NCI-H510A treated with DMSO at 0.1 percent for 48 hours (cell line): ENCODE results near the gene CFDP1.

ENCODE experiments used
- DNase-seq: peaks from one replicate; lab custom pipeline; 2025; lab: John Stamatoyannopoulos, UW

The CFDP1 gene

DNA sequence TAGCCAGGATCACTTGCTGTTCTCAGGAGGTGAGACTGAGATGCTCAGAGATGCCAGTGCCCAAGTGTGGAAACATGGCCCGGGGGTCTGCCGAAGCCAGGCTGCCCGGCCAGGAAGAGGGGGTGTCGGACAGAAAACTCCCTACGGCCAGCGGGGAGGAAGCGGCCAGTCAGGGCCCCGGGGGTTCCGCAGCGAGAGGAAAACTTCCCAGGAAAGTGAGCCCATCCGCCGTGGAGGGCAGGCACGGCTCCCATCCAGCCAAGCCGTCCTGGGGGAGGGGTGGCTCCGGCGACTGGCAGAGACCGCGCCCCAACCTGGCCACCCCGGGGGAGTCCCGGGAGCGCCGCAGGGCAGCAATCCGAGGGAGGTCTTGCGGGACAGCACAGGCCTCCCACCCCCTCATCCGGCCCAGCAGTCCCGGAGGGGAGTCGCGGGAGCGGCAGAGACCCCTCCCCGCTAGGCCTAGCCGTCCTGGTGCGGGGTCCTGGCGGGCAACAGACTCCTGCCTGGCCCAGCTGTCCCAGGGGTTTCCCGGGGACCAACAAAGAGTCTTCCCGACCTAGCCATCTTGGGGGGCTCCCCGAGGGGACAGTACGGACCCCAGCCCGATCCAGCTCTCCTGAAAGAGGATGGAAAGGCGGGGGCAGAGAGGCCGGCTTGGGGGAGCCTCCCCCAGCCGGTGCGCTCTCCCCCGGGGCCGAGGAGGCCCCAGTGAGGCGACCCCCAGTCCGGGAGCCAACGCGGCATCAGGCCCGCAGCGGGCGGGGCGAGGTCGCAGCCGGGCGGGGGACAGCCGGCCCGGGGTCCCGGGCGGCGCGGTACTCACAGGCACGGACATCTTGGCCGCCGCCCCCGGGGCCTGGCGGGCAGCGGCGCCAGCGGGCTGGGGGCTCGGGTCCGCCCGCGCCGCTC lies 168.0 kb downstream of the CFDP1 start:
- DNase-seq: no peak

DNA sequence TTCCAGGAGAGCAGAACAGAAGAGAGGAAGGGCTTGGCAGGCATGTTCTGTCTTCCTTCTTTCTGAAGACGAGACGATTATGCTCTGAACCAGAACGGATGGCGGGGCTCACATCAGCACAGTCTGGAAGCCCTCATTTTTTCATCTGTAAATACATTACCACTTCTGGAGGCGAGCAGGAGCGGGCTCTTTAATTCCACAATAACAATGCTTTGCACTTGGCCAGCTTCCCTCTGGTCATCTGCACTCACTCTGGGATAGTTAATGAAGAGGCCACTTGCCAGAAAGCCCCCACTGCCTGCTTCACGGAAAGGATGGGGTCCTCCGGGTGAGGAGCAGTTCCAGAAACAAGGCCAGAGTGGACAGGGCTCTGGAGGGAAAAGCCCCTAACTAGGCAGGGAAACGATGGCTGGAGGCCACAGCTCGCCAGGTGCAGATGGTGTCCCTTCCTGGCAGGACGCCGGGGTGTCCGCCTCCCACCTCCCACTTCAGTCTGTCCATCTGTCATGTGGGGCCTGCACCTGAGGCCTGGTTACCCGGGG lies 168.8 kb downstream of the CFDP1 start:
- no peak for DNase-seq

GRCh38 chr16:75263963-75264445 lies 169.3 kb downstream of the CFDP1 start:
- no peak for DNase-seq

DNA sequence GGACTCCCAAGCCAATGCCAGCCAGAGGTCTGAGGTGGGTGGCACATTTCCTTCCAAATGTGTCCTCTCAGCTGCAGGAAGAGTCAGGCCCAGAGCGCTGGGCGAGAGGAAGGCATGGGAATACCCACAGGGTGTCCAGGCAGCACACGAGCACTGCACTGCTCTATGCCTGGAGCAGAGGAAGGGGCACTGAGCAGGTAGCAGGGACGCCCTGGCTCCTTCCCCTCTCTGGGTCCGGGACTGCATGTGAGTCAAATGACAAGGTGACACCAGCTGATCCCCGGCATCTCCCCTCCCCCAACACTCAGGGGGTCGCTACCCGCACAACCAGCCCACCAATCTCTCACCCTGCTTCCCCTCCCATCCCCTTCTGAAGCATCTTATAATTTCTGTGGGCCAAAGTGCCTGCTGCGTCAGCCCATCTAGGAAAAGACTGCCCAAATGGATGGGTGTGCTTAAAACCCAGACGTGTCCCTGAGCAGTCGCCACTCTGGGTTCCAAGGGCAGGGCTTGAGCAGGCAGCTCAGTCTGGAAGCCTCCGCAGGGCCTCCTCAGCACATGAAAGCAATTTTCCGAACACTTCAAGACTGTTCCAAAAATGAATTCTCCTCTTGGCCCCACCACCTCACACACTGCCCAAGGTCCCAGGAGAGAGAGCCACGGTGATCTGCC lies 169.9 kb downstream of the CFDP1 start:
- DNase-seq: no peak

DNA sequence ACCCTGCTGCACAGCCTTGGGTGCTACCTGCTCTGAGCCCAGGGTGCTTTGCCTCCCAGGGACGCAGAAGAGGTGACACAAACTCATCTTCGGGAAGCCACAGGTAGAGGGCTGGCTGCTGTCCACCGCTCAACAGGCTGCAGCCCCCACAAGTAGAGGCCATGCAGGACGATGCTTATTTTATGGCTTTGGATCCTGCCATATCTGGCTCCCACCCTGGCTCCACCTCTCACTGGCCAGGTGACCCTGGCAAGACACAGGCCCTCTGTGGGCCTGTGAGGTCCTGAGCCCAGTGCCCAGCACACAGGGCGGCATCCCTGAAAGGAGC lies 170.5 kb downstream of the CFDP1 start:
- no peak for DNase-seq

GRCh38 chr16:75262104-75262799 lies 171.1 kb downstream of the CFDP1 start:
- no peak for DNase-seq

DNA sequence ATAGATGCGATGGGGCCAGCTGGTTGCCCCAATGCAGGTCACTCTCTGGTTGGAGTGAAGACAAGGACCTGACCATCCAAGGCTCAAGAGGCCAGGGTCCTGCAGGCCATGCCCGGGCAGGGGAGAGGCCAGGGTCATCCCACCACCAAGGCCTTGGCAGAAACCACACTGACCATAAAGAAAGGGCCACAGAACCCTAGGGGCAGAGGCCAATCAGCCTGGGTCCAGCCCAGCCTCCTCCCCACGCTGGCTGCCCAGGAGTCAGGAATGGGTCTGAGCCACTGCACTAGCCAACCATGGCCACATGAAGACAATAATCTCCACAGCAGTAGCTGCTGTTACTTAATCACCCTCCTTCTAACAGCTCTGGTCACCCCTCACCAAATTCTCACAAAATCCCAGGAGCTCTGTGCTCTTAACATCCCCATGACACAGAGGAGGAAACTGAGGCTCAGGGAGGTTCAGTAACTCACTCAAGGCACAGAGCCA lies 171.7 kb downstream of the CFDP1 start:
- DNase-seq: no peak

GRCh38 chr16:75260851-75261589 lies 172.3 kb downstream of the CFDP1 start:
- no peak for DNase-seq

GRCh38 chr16:75258807-75259141 lies 174.5 kb downstream of the CFDP1 start:
- DNase-seq: no peak

DNA sequence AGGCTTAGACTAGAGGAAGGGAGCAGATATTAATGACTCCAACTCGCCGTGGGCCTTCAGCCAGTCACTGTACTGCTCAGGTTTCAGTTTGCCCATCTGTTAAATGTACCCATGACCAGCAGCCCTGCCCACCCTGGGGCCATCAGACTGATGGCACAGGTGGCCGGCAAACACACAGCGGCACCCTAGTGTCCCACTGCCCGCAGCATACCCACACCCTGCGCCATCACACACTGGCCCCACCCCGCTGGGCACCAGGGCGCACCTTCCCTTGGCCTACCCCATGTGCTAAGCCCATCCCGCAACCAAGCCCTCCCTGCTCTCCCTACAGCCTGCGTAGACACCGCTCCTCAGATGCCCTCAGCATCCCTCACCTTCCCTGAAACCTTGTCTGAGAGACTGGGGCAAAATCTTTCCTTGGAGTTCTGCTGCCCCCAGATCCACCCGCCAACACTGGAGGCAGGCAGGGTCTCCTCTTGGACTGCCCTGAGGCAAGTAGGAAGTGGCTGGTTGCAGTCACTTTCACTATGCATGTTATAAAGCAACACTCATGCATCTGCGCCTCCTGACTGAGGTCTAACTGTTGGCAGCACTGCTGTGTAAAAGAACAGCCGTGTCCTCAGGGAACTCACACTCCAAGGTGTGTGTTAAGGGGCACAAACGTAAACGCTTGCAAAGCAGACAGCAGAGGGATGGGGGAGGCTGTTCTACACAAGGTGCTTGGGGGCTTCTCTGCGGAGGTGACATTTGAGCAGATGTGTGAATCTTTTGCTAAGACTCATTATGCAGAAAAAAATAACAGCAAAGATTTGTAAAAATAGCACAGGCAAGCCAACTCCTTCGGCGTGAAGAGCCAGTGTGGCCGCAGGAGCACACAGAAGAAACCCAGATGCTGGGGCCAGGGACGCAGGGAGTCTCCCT lies 175.2 kb downstream of the CFDP1 start:
- no peak for DNase-seq

DNA sequence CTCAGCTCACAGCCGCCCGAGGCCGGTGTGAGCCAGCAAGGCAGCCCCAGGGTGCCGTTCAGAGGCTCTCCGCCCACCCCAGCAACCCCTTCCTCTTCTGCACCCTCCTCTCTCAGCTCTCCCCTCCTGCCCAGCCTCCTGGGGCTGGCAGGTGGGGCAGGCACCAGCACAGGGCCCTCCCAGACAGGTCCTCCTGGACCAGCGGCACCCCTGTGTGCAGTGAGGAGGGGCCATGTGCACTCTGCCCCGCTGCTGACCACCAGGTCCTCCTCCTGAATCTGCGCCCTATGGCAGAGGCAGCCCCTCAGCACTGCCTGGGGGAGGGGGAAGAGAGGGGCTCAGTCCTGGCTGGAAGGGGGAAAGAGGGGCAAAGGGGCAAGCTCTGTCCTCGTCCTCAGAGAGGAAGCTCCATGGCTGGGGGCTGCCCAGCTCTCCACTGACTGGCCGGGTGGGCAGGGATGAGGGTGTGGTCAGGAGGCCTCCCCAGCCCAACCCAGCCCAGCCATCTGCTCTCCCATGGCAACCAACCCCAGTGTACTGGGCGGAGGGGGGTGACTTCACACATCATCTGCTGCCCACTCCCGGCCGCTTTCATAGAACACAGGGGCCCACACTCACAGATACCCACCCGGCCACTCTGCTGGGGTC lies 176.5 kb downstream of the CFDP1 start:
- DNase-seq: peak; percentile 13

GRCh38 chr16:75256059-75256571 lies 177.2 kb downstream of the CFDP1 start:
- DNase-seq: no peak

GRCh38 chr16:75254359-75254837 lies 178.9 kb downstream of the CFDP1 start:
- no peak for DNase-seq

GRCh38 chr16:75252946-75253911 lies 180.1 kb downstream of the CFDP1 start:
- no peak for DNase-seq

GRCh38 chr16:75252049-75252864 lies 181.0 kb downstream of the CFDP1 start:
- no peak for DNase-seq

DNA sequence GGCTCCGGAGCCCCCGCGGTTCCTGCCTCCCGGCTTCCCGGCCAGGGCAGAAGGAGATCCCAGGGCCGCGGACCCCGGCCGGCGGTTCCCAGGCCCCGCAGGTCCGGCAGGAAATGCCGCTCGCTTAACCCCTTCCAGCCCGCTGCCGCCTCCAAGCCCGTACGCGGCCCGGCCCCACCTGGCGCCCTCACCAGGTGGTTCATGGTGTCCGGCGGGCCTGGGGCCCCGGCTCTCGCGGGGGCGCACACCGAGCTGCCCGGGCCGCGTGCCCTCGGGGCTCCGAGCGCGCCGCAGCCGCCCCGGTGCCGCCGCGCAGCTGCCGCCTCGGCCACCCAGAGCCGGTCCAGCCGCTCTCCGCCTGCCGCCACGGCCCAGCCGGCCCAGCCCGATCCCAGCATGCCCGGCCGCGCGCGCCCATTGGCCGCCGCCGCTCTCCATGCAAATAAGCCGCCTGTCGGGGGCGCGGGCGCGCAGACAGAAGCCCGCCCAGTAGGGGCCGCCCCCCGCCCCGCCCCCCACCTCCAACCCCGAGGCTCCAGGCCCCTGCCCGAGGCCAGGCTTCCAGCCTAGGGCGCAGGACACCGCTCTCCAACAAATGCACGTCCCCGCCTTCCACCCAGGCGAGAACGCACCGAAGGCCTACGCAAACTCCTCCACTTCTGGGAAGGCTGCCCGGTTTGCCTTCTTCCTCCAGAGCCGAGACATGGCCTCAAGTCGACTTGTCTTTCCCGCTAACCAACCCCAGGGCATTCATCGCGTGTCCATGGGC lies 181.8 kb downstream of the CFDP1 start, which contains the start of gene BCAR1:
BCAR1 (minus strand) TSS at position 345 of the 769 bp plus-strand sequence; CDS start at position 203, 142 bp downstream.
- peak; percentile 49 for DNase-seq
